Naive B cell (primary cell): ENCODE results near the gene FAM3C. TPM values are rescaled to one million over a fixed set of nuclear protein-coding genes. Genes with fewer than 3 reads are reported as not detected.
"Not testable (repeated sequence)": the region's sequence is repeated elsewhere in the genome, so short reads cannot be mapped to it uniquely, and the experiment has no call there.

Source experiments
- ATAC-seq, 2 donors: fragments of 150-1000 bp; cut with Tn5 transposase; 2 replicates each; pipeline ENCODE4 v1.10.0; 2021; ENCODE audit warnings: low read depth in 2 of 2, mild to moderate bottlenecking in 2 of 2, moderate library complexity in 2 of 2
- DNase-seq: peaks from one replicate; pipeline ENCODE4 v3.0.0; 2022
- H3K27ac Mint-ChIP-seq, 6 donors: one replicate each; pipeline ENCODE4 v1.8.0; 2020 to 2022; ENCODE audit warnings: mild to moderate bottlenecking in 6 of 6, mixed read lengths in 6 of 6, moderate library complexity in 5 of 6, inconsistent platforms in 2 of 6
- H3K27me3 Mint-ChIP-seq, 3 donors: one replicate each; pipeline ENCODE4 v1.8.0; 2021 to 2022; ENCODE audit warnings: mixed read lengths in 3 of 3, mild to moderate bottlenecking in 1 of 3
- H3K36me3 Mint-ChIP-seq, 2 donors: one replicate each; pipeline ENCODE4 v1.8.0; 2020 to 2022; ENCODE audit warnings: mixed read lengths in 2 of 2, inconsistent platforms in 1 of 2, mild to moderate bottlenecking in 1 of 2
- H3K4me1 Mint-ChIP-seq, 3 donors: one replicate each; pipeline ENCODE4 v1.8.0; 2020 to 2022; ENCODE audit warnings: mixed read lengths in 3 of 3, inconsistent platforms in 1 of 3, mild to moderate bottlenecking in 1 of 3, moderate library complexity in 1 of 3
- H3K4me3 Mint-ChIP-seq, 8 donors: one replicate each; pipeline ENCODE4 v1.8.0; 2020 to 2022; ENCODE audit warnings: mild to moderate bottlenecking in 8 of 8, mixed read lengths in 8 of 8, moderate library complexity in 8 of 8, inconsistent platforms in 2 of 8
- H3K9me3 Mint-ChIP-seq, 7 donors: one replicate each; pipeline ENCODE4 v1.8.0; 2020 to 2022; ENCODE audit warnings: mixed read lengths in 7 of 7, mild to moderate bottlenecking in 5 of 7, inconsistent platforms in 2 of 7, moderate library complexity in 1 of 7
- polyA plus RNA-seq, 6 donors: library from polyadenylated mRNA; unstranded; fragments of 300-500 nt; fragmentation: Illumina TruSeq; gene quantifications; one replicate each; pipeline ENCODE4 v1.2.3, GENCODE V29; 2021; ENCODE audit warnings: low read depth in 6 of 6

Gene FAM3C
- polyA plus RNA-seq, 6 donors from 2014 or later, result 79.8 to 115 (median 101) TPM

GRCh38 chr7:121429798-121430197, 33.7 kb upstream of the FAM3C start:
- H3K36me3 Mint-ChIP-seq, result peaks cover 0 to 8% of the 10 kb centered on the region in 2 donors
- H3K9me3 Mint-ChIP-seq, result peaks cover 0 to 4% (median 0%) of the 10 kb centered on the region in 7 donors
- no peak overlapping the region for H3K4me3 Mint-ChIP-seq
- DNase-seq (no peak), ATAC-seq (no peak)
- peak overlapping the region in 4 of 6 donors; percentile 0 to 81 (median 38) for H3K27ac Mint-ChIP-seq
- H3K4me1 Mint-ChIP-seq, result peaks cover 18 to 21% (median 21%) of the 10 kb centered on the region in 3 donors
- H3K27me3 Mint-ChIP-seq, result peaks cover 0 to 4% (median 0%) of the 10 kb centered on the region in 3 donors

- Mint-ChIP-seq H3K27ac (no peak overlapping the region), H3K27me3 (peaks cover 0 to 4% (median 0%) of the 10 kb centered on the region in 3 donors)
- DNase-seq, result no peak
Observed at GRCh38 chr7:121428855-121429489, 32.9 kb upstream of the FAM3C start.

GRCh38 chr7:121421743-121422142, 25.6 kb upstream of the FAM3C start:
- not testable (repeated sequence) for H3K27me3 Mint-ChIP-seq, H3K4me3 Mint-ChIP-seq, H3K4me1 Mint-ChIP-seq, H3K36me3 Mint-ChIP-seq, H3K27ac Mint-ChIP-seq, DNase-seq, ATAC-seq, H3K9me3 Mint-ChIP-seq

More at GRCh38 chr7:121428855-121429489, 32.9 kb upstream of the FAM3C start:
- H3K4me3 Mint-ChIP-seq, result peak overlapping the region in 1 of 8 donors; percentile 25
- peaks cover 18 to 21% (median 21%) of the 10 kb centered on the region in 3 donors for H3K4me1 Mint-ChIP-seq
- H3K36me3 Mint-ChIP-seq, result peaks cover 0 to 8% of the 10 kb centered on the region in 2 donors
- H3K9me3 Mint-ChIP-seq, result peaks cover 0 to 4% (median 0%) of the 10 kb centered on the region in 7 donors
- no peak for ATAC-seq

GRCh38 chr7:121420976-121421375, 24.9 kb upstream of the FAM3C start:
- no peak overlapping the region for H3K27ac Mint-ChIP-seq
- ATAC-seq (no peak), DNase-seq (no peak)
- no peaks in the 10 kb centered on the region for H3K9me3 Mint-ChIP-seq
- H3K27me3 Mint-ChIP-seq, result no peaks in the 10 kb centered on the region
- no peaks in the 10 kb centered on the region for H3K4me1 Mint-ChIP-seq
- H3K36me3 Mint-ChIP-seq, result no peaks in the 10 kb centered on the region
- no peak overlapping the region for H3K4me3 Mint-ChIP-seq

- Mint-ChIP-seq H3K27ac (peak overlapping the region in 4 of 6 donors; percentile 14 to 57 (median 38)), H3K4me1 (no peaks in the 10 kb centered on the region), H3K4me3 (no peak overlapping the region), H3K9me3 (no peaks in the 10 kb centered on the region), H3K27me3 (no peaks in the 10 kb centered on the region), H3K36me3 (no peaks in the 10 kb centered on the region)
- DNase-seq (no peak), ATAC-seq (no peak)
Observed at GRCh38 chr7:121419201-121420148, 23.4 kb upstream of the FAM3C start.

GRCh38 chr7:121416533-121416932, 20.4 kb upstream of the FAM3C start:
- Mint-ChIP-seq H3K9me3 (no peaks in the 10 kb centered on the region), H3K4me1 (no peaks in the 10 kb centered on the region), H3K27ac (no peak overlapping the region)

GRCh38 chr7:121414436-121414835, 18.3 kb upstream of the FAM3C start:
- ATAC-seq, result no peak
- peaks cover 0 to 7% (median 6%) of the 10 kb centered on the region in 3 donors for H3K4me1 Mint-ChIP-seq
- H3K27ac Mint-ChIP-seq, result no peak overlapping the region
- H3K4me3 Mint-ChIP-seq, result no peak overlapping the region
- no peak for DNase-seq
- peaks cover 0 to 5% (median 3%) of the 10 kb centered on the region in 3 donors for H3K27me3 Mint-ChIP-seq
- no peaks in the 10 kb centered on the region for H3K9me3 Mint-ChIP-seq
- H3K36me3 Mint-ChIP-seq, result no peaks in the 10 kb centered on the region

More at GRCh38 chr7:121416533-121416932, 20.4 kb upstream of the FAM3C start:
- ATAC-seq, result no peak
- Mint-ChIP-seq H3K27me3 (peaks cover 0 to 5% (median 0%) of the 10 kb centered on the region in 3 donors), H3K4me3 (no peak overlapping the region), H3K36me3 (no peaks in the 10 kb centered on the region)
- no peak for DNase-seq

- Mint-ChIP-seq H3K4me3 (no peak overlapping the region), H3K36me3 (no peaks in the 10 kb centered on the region), H3K27me3 (peaks cover 0 to 5% (median 3%) of the 10 kb centered on the region in 3 donors), H3K9me3 (no peaks in the 10 kb centered on the region), H3K27ac (no peak overlapping the region), H3K4me1 (peaks cover 0 to 7% (median 6%) of the 10 kb centered on the region in 3 donors)
- DNase-seq (no peak), ATAC-seq (no peak)
Observed at GRCh38 chr7:121411597-121411979, 15.5 kb upstream of the FAM3C start.

- ATAC-seq, result peak in 1 of 2 donors; percentile 27
- Mint-ChIP-seq H3K9me3 (no peaks in the 10 kb centered on the region), H3K27ac (peak overlapping the region in 1 of 6 donors; percentile 91), H3K27me3 (peaks cover 0 to 5% (median 3%) of the 10 kb centered on the region in 3 donors), H3K4me1 (peaks cover 0 to 7% (median 6%) of the 10 kb centered on the region in 3 donors), H3K36me3 (no peaks in the 10 kb centered on the region), H3K4me3 (peak overlapping the region in 1 of 8 donors; percentile 7)
- no peak for DNase-seq
Observed at GRCh38 chr7:121410829-121411596, 14.9 kb upstream of the FAM3C start.

GRCh38 chr7:121406944-121407343, 10.8 kb upstream of the FAM3C start:
- no peaks in the 10 kb centered on the region for H3K36me3 Mint-ChIP-seq
- peaks cover 1 to 6% (median 3%) of the 10 kb centered on the region in 3 donors for H3K27me3 Mint-ChIP-seq
- H3K4me1 Mint-ChIP-seq, result peaks cover 0 to 7% (median 6%) of the 10 kb centered on the region in 3 donors
- ATAC-seq, result no peak
- no peak overlapping the region for H3K4me3 Mint-ChIP-seq
- H3K27ac Mint-ChIP-seq, result peak overlapping the region in 1 of 6 donors; percentile 77
- no peaks in the 10 kb centered on the region for H3K9me3 Mint-ChIP-seq
- no peak for DNase-seq

- H3K9me3 Mint-ChIP-seq, result no peaks in the 10 kb centered on the region
- DNase-seq, result no peak
- H3K36me3 Mint-ChIP-seq, result no peaks in the 10 kb centered on the region
- peaks cover 0 to 7% (median 6%) of the 10 kb centered on the region in 3 donors for H3K4me1 Mint-ChIP-seq
- ATAC-seq, result no peak
- H3K27me3 Mint-ChIP-seq, result peaks cover 0 to 6% (median 3%) of the 10 kb centered on the region in 3 donors
- peak overlapping the region in 1 of 6 donors; percentile 71 for H3K27ac Mint-ChIP-seq
- H3K4me3 Mint-ChIP-seq, result no peak overlapping the region
Observed at GRCh38 chr7:121406461-121406860, 10.4 kb upstream of the FAM3C start.

- Mint-ChIP-seq H3K27me3 (peaks cover 0 to 6% (median 0%) of the 10 kb centered on the region in 3 donors), H3K4me1 (peaks cover 0 to 3% (median 0%) of the 10 kb centered on the region in 3 donors), H3K36me3 (no peaks in the 10 kb centered on the region), H3K4me3 (no peak overlapping the region), H3K9me3 (no peaks in the 10 kb centered on the region), H3K27ac (no peak overlapping the region)
- ATAC-seq (no peak), DNase-seq (no peak)
Observed at GRCh38 chr7:121404348-121404747, 8.2 kb upstream of the FAM3C start.

GRCh38 chr7:121402701-121403100, 6.6 kb upstream of the FAM3C start:
- ATAC-seq (no peak), DNase-seq (no peak)
- no peak overlapping the region for H3K27ac Mint-ChIP-seq
- no peaks in the 10 kb centered on the region for H3K36me3 Mint-ChIP-seq
- peaks cover 0 to 6% (median 0%) of the 10 kb centered on the region in 3 donors for H3K27me3 Mint-ChIP-seq
- no peaks in the 10 kb centered on the region for H3K9me3 Mint-ChIP-seq
- H3K4me1 Mint-ChIP-seq, result peaks cover 0 to 3% (median 0%) of the 10 kb centered on the region in 3 donors
- no peak overlapping the region for H3K4me3 Mint-ChIP-seq
